ENCODE measurements around the gene ZCWPW1.
"Not testable (repeated sequence)": the region's sequence is repeated elsewhere in the genome, so short reads cannot be mapped to it uniquely, and the experiment has no call there.

DNA sequence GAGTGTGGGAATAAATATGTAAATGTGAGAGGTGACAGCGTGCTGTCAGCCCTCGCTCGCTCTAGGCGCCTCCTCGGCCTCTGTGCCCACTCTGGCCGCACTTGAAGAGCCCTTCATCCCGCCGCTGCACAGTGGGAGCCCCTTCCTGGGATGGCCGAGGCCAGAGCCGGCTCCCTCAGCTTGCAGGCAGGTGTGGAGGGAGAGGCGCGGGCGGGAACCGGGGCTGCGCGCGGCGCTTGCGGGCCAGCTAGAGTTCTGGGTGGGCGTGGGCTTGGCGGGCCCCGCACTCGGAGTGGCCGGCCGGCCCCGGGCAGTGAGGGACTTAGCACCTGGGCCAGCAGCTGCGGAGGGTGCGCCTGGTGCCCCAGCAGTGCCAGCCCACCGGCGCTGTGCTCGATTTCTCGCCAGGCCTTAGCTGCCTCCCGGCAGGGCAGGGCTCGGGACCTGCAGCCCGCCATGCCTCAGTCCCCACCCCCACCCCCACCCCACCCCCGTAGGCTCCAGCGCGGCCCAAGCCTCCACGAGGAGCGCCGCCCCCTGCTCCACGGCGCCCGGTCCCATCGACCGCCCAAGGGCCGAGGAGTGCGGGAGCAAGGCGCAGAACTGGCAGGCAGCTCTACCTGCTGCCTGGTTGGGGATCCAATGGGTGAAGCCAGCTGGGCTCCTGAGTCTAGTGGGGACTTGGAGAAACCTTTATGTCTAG, 46.8 kb downstream of the ZCWPW1 start:
- not testable (repeated sequence) for TF ChIP-seq ZNF565 (CRISPR knock-in tag; conservative IDR thresholded peaks at IDR 0.05; ENCODE audit: low read depth); GLIS3 (CRISPR knock-in tag; IDR thresholded peaks at IDR 0.05); BACH2 (CRISPR knock-in tag; IDR thresholded peaks at IDR 0.05; ENCODE audit: borderline replicate concordance); ZFP3 (CRISPR knock-in tag; IDR thresholded peaks at IDR 0.05); OSR1 (CRISPR knock-in tag; IDR thresholded peaks at IDR 0.05); RARB (CRISPR knock-in tag; IDR thresholded peaks at IDR 0.05)
- TF ChIP-seq, protein P1, sequence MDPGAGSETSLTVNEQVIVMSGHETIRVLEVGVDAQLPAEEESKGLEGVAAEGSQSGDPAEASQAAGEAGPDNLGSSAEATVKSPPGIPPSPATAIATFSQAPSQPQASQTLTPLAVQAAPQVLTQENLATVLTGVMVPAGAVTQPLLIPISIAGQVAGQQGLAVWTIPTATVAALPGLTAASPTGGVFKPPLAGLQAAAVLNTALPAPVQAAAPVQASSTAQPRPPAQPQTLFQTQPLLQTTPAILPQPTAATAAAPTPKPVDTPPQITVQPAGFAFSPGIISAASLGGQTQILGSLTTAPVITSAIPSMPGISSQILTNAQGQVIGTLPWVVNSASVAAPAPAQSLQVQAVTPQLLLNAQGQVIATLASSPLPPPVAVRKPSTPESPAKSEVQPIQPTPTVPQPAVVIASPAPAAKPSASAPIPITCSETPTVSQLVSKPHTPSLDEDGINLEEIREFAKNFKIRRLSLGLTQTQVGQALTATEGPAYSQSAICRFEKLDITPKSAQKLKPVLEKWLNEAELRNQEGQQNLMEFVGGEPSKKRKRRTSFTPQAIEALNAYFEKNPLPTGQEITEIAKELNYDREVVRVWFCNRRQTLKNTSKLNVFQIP (CRISPR knock-in tag; IDR thresholded peaks at IDR 0.05; ENCODE audit: borderline replicate concordance, low read depth), result not testable (repeated sequence)
- TF ChIP-seq, protein P2, sequence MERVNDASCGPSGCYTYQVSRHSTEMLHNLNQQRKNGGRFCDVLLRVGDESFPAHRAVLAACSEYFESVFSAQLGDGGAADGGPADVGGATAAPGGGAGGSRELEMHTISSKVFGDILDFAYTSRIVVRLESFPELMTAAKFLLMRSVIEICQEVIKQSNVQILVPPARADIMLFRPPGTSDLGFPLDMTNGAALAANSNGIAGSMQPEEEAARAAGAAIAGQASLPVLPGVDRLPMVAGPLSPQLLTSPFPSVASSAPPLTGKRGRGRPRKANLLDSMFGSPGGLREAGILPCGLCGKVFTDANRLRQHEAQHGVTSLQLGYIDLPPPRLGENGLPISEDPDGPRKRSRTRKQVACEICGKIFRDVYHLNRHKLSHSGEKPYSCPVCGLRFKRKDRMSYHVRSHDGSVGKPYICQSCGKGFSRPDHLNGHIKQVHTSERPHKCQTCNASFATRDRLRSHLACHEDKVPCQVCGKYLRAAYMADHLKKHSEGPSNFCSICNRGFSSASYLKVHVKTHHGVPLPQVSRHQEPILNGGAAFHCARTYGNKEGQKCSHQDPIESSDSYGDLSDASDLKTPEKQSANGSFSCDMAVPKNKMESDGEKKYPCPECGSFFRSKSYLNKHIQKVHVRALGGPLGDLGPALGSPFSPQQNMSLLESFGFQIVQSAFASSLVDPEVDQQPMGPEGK (CRISPR knock-in tag; IDR thresholded peaks at IDR 0.05; ENCODE audit: borderline replicate concordance), result not testable (repeated sequence)
- TF ChIP-seq, protein P3, sequence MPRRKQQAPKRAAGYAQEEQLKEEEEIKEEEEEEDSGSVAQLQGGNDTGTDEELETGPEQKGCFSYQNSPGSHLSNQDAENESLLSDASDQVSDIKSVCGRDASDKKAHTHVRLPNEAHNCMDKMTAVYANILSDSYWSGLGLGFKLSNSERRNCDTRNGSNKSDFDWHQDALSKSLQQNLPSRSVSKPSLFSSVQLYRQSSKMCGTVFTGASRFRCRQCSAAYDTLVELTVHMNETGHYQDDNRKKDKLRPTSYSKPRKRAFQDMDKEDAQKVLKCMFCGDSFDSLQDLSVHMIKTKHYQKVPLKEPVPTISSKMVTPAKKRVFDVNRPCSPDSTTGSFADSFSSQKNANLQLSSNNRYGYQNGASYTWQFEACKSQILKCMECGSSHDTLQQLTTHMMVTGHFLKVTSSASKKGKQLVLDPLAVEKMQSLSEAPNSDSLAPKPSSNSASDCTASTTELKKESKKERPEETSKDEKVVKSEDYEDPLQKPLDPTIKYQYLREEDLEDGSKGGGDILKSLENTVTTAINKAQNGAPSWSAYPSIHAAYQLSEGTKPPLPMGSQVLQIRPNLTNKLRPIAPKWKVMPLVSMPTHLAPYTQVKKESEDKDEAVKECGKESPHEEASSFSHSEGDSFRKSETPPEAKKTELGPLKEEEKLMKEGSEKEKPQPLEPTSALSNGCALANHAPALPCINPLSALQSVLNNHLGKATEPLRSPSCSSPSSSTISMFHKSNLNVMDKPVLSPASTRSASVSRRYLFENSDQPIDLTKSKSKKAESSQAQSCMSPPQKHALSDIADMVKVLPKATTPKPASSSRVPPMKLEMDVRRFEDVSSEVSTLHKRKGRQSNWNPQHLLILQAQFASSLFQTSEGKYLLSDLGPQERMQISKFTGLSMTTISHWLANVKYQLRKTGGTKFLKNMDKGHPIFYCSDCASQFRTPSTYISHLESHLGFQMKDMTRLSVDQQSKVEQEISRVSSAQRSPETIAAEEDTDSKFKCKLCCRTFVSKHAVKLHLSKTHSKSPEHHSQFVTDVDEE (CRISPR knock-in tag; IDR thresholded peaks at IDR 0.05), result not testable (repeated sequence)
